IPS-NIHi11 (cell line): ENCODE measurements around the gene RIPK1.
"Not testable (repeated sequence)": the region's sequence is repeated elsewhere in the genome, so short reads cannot be mapped to it uniquely, and the experiment has no call there.

Experiments
- DNase-seq: peaks from one replicate; pipeline ENCODE4 v3.0.0; 2012; ENCODE audit warnings: mixed read lengths, low spot score

RIPK1 gene

DNA sequence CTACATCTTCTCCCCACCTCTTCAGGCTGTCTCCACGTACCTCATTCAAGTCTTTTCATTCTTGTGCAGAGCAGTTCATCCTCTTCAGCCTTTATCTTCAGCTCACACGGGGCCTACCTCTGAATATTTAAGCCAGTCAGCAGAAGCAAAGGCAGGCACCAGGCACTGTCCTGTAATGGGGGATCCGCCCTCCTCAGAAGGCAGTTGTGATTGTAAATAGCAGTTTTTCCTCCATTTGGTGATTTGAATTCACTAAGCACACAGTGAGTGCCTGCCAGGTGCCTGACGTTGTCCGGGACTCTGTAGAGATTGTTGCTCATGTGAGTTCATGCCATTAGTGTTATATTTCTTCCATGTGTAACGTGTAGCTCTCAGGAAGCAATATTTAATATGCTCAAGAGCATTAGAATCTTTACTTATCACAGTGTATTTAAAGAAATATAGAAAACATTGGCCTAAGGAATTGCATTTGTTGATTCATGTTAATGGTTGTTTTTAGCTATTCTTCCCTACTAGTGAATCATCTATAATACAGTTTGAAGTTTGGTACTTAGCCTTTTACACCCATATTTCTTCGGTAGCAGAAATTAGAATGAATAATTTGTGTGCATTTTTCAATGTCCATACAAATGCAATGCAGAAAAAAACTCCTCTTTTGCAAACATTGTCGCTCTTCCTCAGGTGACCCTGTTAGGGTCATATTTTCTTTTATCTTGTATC, 68.2 kb downstream of the RIPK1 start:
- no peak for DNase-seq

DNA sequence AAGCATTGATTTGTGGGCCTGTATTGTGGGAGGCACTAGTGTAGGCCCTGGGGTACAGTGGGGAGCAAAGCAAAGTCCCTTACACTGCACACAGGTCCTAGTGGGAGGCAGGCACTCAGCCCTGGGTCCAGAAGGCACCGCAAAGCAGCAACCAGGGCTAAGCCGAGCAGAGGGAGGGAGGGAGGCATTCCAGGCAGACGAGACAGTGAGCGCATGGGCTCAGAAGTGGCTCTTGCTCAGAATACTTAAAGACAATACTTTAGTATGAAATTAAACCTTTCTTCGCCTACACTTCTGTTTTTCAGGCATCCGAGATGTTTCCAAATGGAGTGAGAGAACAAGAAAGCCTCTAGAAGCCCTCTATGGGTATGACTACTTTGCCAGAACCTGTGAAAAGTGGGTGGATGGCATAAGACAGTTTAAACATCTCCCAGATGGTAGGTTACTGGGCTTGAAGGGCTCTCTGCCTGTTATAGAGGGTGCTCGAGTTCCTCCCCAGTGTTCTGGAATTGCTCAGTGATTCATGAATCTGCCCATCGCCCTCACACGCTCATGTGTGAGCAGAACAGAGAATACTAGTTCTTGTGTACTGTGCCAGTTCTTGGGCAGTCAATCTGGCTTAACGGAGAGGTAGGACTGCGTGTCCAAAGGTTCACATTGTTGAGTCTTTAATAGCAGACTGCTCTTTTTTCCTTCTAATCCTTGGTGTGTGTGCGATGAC, 68.9 kb downstream of the RIPK1 start:
- DNase-seq: no peak

DNA sequence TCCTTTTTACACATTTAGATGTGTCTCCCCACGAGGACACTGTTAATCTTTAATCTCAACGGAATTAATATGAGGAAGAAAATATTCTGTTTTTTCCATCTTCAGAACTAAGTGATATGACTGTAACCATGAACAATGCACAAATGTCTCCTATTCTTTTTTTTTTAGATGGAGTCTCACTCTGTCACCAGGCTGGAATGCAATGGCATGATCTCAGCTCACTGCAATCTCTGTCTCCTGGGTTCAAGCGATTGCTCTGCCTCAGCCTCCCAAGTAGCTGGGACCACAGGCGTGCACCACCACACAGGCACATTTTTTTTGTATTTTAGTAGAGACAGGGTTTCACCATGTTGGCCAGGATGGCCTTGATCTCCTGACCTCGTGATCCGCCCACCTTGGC, 69.6 kb downstream of the RIPK1 start:
- not testable (repeated sequence) for DNase-seq

GRCh38 chr6:3138341-3138740, 70.0 kb downstream of the RIPK1 start:
- DNase-seq: no peak

DNA sequence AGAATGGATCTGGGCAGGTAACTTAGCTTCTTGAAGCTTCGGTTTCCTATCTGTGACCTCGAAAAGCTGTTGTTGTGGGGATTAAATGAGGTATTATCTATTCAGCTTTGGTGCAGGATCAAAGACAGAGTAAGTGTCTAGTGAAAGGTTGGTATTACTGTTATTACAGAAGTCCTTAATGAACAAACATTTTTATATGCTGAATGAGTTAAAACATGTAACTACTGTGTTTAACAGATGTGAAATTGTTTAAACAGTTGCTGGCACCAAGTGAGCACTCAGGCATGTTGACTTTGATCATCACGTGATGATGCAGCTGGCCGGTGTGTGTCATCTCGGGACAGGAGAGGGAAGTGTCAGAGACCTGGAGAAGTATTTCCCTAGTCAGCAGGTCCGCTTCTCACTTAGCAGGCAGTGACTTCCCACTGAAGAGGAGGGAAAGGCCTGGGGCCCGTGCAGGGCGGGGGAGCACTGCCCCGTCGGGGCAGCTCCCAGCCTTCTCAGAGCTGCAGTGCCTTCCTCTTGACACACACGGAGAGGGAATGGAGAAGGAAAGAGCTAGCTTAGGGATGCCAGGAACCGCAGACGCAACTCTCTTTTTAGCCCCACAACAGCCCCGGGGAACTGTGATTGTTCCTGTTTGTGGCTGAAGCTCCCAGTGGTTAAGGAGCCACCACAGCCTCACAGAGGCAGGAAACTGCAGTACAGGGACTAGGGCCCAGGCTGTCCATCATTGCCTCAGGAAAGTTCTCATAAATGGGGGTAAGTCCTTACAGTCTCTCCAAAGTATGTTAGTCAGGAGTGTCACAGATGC, 71.0 kb downstream of the RIPK1 start:
- DNase-seq: no peak

GRCh38 chr6:3140201-3140600, 71.9 kb downstream of the RIPK1 start:
- no peak for DNase-seq

GRCh38 chr6:3142536-3142935, 74.2 kb downstream of the RIPK1 start:
- no peak for DNase-seq

- no peak for DNase-seq
These were observed 74.9 kb downstream of the RIPK1 start for GRCh38 chr6:3143158-3143557.

GRCh38 chr6:3144571-3144970, 76.3 kb downstream of the RIPK1 start:
- DNase-seq: peak; percentile 19

DNA sequence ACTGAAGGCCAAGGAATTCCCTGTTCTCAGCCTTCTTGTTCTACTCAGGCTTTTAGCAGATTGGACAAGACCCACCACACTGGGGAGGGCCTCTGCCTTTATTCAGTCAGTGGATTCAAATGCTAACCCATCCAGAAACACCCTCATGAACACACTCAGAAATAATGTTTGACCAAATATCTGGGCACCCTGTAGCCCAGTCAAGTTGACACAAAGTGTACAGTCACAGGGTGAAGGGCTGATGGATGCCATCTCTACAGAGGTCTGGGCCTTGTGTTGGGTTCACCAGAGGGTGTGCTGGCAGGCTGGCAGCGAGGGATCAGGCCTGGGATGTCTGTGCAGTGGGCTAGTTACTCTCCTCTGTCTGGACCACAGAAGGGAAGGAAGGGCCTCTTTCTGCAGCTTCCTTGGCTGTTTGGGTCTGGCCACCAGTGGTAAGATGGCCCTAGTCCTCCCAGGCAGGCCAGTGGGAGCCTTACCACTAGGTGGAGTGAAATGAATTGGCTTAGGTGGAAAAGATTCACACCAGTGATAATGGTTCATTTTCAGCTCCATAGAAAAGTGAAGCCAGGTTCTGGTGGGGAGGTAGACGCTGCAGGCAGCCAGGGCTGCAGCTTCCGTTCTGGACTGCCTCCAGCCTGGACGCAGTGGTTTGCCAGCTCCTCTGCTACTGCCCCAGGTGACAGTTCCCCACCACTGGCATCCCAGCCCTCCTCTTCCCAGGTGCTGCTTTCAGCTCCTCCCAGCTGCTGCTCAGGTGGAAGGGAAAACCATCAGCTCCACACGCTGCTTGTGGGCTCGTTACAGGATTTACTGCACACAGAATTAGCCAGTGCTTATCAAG, 79.8 kb downstream of the RIPK1 start:
- peak; percentile 47 for DNase-seq

DNA sequence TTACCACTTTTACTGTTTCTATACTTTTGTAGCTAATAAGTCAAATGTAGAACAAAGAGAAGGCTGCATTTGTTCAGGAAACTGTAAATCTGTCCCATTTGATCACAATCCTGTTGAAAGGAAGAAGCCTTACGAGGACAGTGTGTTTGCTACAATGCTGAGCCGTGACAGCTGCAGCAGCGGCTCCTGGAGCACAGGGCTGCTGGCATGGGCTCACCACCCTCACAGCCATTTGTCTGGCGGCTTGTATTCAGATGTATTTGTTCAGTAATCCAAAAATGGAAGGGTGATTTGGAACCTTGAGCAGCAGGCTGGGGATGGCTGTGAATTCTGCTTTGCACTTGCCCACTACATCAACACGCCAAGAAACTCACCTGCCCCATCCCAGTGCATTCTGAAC, 83.4 kb downstream of the RIPK1 start:
- DNase-seq: no peak

DNA sequence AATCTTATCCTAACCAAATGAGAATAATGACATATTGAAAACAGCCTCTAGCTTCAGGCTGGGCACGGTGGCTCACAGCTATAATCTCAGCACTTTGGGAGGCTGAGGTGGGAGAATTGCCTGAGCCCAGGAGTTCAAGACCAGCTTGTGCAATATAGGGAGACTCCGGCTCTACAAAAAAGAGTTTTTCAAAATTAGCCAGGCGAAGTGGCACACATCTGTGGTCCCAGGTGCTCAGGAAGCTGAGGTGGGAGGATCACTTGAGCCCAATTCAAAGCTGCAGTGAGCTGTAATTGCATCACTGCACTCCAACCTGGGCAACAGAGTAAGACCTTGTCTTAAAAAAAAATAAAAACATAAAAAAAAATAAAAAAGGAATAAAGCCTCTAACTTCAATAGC, 84.4 kb downstream of the RIPK1 start:
- DNase-seq: no peak

- not testable (repeated sequence) for DNase-seq
These were observed 87.1 kb downstream of the RIPK1 start for GRCh38 chr6:3155416-3155815.

DNA sequence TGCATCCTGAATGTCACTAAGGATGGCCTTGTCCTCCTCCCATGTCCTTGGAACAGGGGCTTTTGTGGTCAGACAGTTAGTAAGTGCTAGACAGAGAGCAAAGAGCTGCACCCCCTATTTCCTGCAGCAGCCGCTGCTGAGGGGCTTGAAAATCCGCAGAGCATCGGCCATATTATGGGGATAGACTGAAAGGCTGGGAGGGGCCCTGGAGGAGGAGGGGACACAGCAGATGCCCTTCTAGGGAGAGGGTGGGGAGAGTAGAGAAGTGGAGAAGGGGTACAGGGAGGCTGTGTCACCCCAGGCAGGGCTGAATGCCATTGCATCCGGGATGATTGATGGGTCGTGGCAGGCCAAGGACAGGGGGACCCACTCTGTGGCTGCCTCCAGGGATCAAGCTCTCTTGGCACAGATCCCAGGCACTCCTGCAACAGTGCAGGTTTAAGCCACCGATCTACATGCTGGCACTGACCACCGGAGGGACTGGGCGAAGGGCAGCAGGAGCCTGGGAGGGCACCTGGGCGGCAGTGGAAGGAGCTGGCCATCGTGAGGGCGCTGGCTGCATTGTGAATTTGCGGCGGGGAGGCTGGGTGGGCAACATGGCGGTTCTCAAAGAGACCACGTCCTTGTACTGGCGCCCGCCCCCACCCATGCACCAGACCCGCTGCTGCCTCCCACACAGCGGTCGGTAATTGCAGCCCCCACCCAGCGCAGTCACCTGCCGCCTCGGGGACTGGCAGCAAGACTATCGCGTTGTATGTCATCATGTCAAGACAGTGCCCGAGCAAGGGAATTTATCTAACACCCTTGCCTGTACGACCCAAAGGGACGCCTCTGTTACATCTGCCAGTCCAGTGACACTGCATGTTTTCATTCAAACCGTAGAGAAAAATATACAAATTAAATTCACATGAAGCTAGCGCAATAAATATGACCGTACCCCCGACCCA, 88.2 kb downstream of the RIPK1 start:
- DNase-seq: peak; percentile 21

DNA sequence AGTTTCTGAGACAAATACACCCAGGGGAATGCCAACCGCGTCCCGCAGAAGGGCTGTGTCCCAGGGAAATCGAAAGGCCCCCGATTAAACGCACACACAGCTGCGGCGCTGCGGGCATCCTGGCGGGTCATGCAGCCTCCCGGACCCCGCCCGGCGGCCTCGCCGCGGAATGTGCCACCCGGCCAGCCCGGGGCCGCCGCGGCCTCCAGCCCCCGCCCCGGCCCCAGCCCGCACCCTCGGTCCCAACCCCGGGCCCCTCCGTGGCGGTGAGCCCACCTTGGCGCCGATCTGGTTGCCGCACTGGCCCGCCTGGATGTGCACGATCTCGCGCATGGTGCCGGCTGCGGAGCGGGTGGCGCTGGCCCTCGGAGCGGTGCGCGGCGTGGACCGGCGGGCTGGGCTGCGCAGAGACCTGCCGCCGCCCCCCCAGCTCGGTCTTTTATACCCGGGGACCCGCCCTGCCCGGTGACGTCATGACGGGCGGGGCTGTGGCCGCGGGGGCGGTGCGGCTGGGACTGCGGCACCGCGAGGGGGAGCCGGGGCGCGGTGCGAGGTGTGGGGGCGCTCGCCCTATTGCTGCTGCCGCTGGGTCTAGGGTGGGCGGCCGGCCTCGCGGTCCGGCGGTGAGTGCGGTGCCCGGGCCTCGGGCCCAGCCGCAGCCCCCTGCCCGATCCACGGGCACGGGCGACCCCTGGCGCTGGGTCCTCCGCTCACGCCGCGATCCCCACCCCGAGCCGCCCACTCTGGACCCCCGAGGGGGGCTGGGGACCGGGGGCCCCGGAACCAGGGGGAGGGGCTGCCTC, 89.0 kb downstream of the RIPK1 start, which contains the start of gene TUBB2A:
TUBB2A (minus strand) TSS at position 414 of the 803 bp plus-strand sequence; CDS start at position 333, 81 bp downstream.
- DNase-seq: peak; percentile 95

DNA sequence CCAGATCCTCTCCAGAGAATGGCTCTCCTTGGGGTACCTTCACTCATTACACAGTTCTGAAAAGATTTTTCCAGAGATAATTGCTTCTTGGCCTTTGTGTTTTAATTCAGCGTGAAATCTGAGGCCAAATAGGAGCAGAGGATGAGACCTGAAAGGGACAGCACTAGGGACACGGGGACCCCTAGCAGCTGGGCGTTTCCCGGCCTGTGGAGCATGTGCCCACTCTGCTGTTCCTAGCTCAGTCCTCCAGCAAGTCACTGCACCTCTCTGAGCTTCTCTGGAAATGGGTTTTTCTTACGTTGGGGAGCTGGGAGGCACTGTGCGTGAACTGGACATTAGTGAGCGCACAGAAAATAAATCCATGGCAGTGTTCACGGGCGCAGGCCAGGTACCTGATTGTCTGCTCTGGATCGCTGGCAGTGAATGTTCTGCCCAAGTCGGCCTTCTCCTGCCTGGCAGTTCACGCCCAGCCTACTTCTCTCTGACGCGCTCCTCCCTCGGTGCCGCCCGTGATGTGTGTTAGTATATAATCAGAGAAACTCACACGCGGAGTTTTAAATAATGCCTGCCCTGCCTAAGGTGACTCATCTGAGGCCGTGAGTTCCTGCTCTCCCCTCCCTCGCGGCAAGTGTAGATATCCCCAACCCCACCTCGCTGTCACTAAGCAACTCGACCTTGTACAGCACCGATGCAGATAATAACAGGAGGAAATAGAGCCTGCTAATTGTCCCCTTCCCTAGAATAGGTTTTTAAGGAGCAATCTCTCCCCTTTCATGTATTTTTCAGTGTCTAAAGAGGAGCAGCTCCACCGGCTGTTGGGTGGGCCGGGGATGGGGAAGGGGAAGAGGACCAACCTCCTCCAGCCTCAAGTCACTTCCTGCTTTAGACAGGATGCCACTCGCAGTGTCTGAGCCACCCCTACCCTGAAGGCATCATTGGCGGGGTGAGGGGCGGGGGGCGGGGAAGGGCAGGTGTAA, 91.8 kb downstream of the RIPK1 start:
- no peak for DNase-seq

- no peak for DNase-seq
These were observed 93.8 kb downstream of the RIPK1 start for GRCh38 chr6:3162067-3162497.

DNA sequence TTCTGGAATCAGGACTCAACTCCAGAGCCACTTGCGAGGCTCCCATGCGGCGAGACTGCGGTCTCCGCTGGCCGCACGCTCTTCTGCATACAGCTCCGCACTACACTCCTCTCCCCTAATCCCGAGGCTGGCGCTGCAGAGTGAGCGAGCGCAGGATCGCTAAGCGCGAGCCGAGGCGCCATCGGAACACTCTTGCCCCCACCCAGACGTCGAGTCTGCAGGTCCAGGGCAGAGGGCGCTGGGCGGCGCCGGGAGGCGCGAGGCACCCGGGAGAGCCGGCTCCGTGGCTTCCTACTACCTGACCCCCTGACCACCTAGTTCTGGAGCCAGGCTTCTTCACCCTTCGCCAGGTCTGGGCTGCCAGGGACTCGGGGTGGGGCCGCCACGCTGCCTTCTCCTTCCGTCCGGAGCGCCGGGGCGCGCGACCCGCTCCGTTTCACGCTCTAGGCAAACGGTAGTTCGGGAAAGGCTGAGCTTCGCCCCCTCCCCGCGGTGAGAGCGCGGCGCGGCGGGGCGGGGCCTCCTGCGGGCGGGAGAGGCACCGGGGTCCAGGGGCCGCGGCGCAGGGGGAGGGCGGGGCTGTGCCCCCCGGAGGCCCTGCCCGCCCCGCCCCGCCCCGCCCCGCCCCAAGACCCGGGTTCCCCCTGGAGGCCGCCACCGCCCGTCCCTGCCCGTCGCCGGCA, 94.4 kb downstream of the RIPK1 start:
- DNase-seq: peak; percentile 87
